ENCODE data around the gene SIX3.

SIX3 gene

DNA sequence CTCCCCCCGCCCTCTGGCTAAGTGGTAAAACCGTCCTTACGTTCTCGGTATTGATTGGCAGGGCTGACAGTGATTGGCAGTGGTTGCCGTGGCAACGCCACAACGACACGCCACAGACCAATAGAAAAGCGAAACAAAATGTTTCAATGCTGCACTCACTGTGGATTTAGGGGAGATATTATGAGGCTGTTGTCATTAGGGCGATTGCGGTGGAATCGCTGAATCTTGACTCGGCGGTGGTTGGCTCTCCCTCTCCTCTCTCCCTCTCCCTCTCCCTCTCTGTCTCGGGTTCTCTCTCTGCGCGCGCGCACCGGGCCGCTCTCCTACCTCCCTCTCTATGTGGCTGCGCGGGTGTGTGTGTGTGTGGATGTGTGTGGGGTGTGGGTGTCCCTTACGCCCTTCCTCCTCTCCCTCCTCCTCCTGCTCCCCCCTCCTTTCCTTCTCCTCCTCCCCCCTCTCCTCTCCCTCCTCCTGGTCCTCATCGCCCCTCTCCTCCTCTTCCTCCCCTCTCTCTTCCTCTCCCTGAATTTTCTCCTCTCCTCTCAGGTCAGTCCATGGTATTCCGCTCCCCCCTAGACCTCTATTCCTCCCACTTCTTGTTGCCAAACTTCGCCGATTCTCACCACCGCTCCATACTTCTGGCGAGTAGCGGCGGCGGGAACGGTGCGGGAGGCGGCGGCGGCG is at the start of gene SIX3:
Gene SIX3 (plus strand): TSS at position 152 of the 684 bp plus-strand sequence. CDS start 403 bp downstream, at position 555.
- DNase-seq (ENCODE audit: low read depth in 2 of 2, low spot score in 1 of 2) = no peak

GRCh38 chr2:44894058-44894457 is 47.4 kb upstream of the SIX3 start:
- DNase-seq (ENCODE audit: low read depth in 2 of 2, low spot score in 1 of 2) = no peak

- DNase-seq (ENCODE audit: low read depth in 2 of 2, low spot score in 1 of 2) = no peak
These were observed 46.4 kb upstream of the SIX3 start for GRCh38 chr2:44895061-44895460.

GRCh38 chr2:44897406-44897805 is 44.1 kb upstream of the SIX3 start:
- no peak for DNase-seq (ENCODE audit: low read depth in 2 of 2, low spot score in 1 of 2)

DNA sequence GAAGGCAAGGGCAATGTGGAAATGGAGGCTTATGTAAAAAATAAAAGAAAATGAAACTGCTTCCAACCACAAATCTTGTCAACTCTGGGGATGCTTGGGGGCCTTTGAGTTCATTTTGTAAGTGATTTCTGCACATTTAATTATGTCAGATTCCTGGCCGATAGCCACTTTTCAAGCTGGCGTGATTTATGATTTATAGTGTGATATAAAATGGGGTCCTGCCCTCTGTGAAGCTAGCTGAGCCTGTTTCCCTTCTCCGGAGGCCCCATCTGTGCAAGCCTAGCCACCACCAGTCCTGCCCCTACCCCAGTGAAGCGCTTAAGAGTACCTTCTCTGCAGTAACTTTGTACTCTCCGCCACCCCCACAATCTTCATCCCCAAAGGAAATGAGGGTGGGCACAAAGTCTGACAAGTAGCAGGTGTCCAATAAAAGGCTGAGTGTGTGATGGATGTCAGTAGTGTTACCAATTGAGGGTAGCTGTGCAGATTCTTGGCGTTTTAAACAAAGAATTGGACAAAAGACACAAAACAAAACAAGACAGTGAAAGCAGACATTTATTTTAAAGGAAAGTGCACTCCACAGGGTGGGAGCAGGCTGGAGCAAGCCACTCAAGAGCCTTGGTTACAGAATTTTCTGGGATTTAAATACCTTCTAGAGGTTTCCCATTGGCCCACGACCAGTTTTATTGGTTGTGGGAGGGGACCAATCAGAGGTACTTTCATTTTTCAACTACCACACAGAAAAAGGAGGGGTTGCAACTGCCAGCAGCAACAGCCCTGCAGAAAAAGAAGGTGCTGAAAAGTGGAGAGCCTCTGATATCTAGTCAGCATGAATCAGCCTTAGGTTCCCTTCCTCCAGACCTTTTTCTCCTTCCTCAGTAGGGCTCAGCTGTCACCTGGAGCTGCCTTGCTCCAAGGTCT is 39.0 kb upstream of the SIX3 start:
- no peak for DNase-seq (ENCODE audit: low read depth in 2 of 2, low spot score in 1 of 2)

DNA sequence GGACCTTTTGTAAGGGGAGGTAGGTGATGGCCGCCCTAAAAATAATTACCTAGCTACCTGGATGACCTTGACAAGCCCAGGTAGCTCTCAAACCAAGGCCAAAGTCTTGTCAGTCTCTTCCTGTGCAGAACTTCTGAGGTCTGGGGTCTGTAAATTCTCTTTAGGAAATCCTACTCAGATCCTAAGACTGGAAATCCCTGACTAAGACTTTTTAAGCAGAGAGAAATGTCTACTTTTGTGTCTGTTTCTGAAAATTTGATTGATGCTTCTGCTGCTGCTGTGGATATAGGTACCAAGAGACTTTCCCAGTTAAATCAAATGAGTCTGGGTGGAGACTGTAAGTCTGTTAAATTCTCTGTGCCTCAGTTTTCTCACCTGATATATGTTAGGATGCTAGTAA is 36.9 kb upstream of the SIX3 start:
- no peak for DNase-seq (ENCODE audit: low read depth in 2 of 2, low spot score in 1 of 2)

GRCh38 chr2:44906972-44907371 is 34.5 kb upstream of the SIX3 start:
- no peak for DNase-seq (ENCODE audit: low read depth in 2 of 2, low spot score in 1 of 2)

DNA sequence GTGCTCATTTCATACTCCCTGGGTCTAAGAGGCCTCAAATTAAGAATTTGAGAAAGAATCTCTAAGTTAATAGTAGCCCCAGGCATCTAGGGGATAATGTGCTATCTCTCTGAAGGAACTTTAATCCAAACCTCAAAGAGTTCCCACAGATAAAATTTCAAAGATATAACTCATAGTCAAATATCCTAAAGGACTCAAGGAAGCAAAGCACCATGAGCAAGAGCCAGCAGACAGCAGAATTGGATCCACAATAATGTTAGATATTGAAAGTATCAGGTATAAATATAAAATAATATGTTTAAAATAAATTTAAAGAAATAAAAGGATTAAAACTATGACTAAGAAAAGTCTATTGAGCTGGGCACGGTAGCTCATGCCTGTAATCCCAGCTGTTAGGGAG is 31.7 kb upstream of the SIX3 start:
- no peak for DNase-seq (ENCODE audit: low read depth in 2 of 2, low spot score in 1 of 2)

GRCh38 chr2:44912660-44913059 is 28.8 kb upstream of the SIX3 start:
- no peak for DNase-seq (ENCODE audit: low read depth in 2 of 2, low spot score in 1 of 2)

DNA sequence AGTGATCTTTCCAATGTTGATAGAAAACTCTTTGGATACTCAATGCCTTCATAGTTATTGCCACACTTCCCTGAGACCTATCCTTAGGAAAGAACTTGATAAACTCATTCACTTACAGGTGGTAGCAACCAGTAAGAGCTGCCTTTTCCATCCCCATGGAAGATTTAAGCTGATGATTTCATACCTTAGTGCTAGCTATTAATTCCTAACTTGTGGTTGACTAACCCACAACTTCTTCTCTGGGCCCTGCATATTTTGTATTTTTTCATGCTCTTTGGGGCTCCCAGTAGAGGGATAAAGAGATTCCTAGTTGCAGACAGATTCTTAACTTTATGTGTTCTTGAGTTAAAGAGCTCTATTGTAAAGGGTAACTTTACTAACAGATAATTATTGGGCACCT is 25.2 kb upstream of the SIX3 start:
- no peak for DNase-seq (ENCODE audit: low read depth in 2 of 2, low spot score in 1 of 2)

DNA sequence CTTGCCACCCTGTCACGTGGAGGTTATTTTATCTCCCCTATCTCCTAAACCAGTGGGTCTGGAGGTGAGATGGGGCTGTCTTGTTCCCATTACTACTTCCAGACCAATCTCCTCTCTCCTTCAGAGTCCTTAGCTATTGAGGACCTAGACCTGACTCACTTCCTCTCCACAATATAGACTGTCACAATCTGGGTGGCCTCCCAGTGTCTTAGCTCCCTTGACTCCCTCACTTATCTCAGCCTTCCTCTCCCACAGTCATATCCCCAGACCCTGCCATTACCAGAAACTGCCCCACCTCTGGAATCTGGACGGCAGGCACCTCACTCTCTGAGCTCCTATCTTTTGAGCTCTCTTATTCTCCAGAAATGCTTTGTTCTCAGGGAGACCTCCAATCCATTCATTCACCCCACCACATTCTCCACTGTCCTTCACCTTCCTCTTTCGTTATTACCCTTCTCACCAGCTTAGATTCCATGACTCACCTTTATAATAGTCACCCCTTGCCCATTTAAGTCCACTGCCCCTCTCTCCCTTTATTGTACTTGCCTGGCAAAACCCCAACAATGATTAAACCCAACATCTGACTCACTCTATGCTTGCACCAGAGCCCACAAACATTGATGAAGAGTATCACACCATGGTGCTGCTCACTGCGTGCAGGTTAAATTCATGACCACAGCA is 23.3 kb upstream of the SIX3 start:
- DNase-seq (ENCODE audit: low read depth in 2 of 2, low spot score in 1 of 2) = no peak

- no peak for DNase-seq (ENCODE audit: low read depth in 2 of 2, low spot score in 1 of 2)
These were observed 20.8 kb upstream of the SIX3 start for GRCh38 chr2:44920751-44921150.

DNA sequence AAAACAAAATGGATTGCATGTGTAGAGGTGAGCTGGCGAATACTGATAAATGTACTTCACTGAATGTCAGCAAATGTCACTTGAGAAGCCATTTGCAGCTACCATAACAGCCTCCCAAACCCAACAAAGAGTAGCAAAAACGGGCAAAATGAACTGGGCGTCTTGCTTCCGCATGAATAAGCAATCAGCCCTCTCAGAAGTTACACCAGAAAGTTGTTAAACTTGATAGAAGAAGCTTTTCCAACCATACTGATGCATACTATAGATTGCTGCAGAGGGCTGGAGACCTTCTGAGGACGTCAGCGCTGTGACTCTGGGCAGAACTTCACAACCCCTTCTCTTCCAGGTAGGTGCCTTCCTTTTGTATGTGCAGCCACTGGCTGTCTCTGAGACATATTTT is 18.7 kb upstream of the SIX3 start:
- DNase-seq (ENCODE audit: low read depth in 2 of 2, low spot score in 1 of 2) = no peak

DNA sequence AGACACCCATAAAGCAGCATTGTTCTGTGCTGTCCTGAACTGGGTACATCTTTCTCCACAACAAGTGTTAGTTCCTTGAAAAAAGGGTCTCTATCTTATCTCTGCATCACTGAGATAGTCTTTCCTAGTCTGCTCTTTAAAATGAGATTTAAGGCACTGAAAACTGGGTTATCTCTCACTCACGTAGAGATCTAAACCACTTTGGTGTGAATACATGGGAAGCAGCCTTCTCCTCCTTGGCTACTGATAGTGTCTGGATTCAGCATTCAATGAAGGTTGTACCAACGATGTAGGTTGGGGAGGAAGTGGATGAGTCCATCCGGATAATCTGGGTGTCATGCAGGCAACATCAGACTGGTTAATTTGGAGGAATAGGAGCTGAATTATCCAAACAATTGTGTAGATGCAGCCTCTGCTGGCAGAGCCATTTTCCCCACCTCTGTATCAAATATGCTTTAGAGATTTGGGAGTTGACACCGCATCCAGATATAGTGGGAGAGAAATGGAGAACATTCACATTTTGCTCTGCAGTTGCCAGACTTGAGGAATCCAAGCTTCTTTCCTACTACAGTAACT is 15.9 kb upstream of the SIX3 start:
- no peak for DNase-seq (ENCODE audit: low read depth in 2 of 2, low spot score in 1 of 2)

DNA sequence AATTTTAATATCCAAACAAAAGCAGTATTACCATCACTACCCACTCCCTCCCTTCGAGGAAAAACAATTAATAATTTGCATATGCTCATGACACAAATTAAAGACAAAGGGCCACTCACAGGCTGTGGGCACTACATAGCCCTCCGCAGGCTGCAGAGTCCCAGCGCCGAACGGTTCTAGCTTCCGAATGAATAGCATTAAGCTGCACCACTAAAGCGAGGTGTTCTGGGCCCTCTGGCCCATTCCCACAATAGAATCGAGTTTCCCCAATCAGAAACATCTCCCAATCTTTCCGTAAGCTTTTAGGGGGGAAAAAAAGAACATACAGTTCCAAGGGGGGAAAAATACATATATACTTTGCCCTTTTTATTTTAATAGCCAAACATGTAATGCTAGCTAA is 14.5 kb upstream of the SIX3 start:
- no peak for DNase-seq (ENCODE audit: low read depth in 2 of 2, low spot score in 1 of 2)

DNA sequence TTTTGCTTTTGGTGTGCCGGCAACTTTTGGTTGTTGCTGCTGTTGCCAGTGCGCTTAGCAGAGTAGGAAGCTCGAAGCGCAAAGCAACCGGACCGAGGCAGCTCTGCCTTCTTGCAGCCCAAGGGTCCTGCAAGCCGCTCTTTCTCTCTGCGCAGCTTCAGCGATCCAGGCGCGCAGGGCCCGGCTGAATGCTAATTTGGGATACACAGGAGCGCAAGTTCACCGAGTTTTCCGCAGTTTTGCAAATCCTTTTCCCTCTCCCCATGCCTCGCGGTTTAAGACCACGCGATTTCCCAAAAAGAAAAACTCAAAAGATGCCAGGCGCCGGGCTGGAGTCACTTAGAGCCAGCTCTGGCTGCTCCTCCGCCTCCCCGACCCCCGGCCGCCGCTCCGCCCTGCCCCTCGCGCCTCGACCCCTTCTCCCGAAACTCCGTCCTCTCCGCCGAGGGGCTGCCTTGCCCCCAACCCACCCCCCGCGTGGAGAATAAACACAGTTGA is 13.5 kb upstream of the SIX3 start:
- no peak for DNase-seq (ENCODE audit: low read depth in 2 of 2, low spot score in 1 of 2)

GRCh38 chr2:44928483-44929158 is 12.9 kb upstream of the SIX3 start:
- DNase-seq (ENCODE audit: low read depth in 2 of 2, low spot score in 1 of 2) = no peak

- DNase-seq (ENCODE audit: low read depth in 2 of 2, low spot score in 1 of 2) = no peak
These were observed 12.3 kb upstream of the SIX3 start for GRCh38 chr2:44929159-44929734.

DNA sequence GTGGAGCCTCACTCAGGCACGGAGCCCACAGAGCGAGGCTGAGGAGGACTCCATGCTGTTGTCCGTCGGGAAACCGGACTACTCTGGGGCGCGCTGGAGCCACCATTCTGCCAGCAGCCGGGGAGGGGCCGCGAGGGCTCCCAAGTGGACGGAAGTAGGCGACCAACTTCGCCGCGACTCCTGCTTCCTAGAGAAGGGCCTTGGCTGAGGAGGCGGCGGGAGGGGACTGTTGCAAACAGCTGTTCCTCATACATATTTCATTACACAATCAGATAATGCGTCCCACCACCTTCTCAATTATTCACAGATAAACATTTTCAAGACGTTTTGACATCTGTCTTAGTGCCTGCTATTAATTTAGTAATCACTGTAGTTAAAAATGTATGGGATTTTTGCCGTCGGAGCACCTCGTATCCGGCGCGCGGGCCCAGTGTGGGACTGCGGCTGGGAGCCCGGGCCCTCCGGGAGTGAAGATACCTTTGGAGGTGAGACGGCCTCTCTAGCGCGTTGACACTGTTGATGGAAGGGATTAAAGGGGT is 11.7 kb upstream of the SIX3 start:
- DNase-seq (ENCODE audit: low read depth in 2 of 2, low spot score in 1 of 2) = no peak

Measured in stimulated activated CD8-positive, alpha-beta memory T cell treated with anti-CD3 and anti-CD28 coated beads, Interleukin-4, amount 100 ng/mL, for 4 hours (primary cell).